Stimulated activated CD4-positive, alpha-beta T cell treated with anti-CD3 and anti-CD28 coated beads, Interleukin-1b, Interleukin-23, amount 100 ng/mL, for 4 hours (primary cell): ENCODE data around the gene HK3.

Source experiments
- DNase-seq, 2 donors: peaks; one replicate each; pipeline ENCODE4 v3.0.0-alpha.2; 2020; ENCODE audit warnings: low read depth in 2 of 2

Gene HK3

DNA sequence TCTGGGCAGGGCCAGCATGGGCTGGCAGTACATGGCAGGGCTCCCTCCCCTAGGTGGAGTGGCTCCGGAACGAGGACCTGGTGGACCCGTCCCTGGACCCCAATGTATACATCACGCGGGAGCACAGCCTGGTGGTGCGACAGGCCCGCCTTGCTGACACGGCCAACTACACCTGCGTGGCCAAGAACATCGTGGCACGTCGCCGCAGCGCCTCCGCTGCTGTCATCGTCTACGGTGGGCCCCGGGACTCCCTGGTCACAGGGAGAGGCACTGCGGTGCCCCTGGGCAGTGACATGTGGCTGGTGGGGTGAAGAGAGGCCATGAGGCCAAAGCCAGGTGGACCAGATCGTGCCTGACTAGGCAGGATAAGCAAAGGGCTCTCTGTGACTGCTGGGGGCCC, 30.4 kb downstream of the HK3 start:
- DNase-seq = no peak

DNA sequence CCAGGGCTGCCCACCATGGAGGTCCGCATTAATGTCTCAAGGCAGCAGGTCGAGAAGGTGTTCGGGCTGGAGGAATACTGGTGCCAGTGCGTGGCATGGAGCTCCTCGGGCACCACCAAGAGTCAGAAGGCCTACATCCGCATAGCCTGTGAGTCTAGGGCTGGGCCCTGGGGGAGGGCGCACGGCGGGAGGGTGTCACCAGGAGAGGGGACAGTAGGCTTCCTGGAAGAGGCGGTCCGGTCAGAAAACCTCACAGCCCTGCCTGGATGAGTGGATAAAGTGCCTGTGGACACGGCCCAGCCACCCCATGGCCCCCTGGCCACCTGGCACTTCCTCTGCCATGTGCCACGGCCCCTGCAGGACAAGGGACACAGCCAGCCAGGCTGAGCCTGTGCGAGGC, 31.0 kb downstream of the HK3 start:
- no peak for DNase-seq

DNA sequence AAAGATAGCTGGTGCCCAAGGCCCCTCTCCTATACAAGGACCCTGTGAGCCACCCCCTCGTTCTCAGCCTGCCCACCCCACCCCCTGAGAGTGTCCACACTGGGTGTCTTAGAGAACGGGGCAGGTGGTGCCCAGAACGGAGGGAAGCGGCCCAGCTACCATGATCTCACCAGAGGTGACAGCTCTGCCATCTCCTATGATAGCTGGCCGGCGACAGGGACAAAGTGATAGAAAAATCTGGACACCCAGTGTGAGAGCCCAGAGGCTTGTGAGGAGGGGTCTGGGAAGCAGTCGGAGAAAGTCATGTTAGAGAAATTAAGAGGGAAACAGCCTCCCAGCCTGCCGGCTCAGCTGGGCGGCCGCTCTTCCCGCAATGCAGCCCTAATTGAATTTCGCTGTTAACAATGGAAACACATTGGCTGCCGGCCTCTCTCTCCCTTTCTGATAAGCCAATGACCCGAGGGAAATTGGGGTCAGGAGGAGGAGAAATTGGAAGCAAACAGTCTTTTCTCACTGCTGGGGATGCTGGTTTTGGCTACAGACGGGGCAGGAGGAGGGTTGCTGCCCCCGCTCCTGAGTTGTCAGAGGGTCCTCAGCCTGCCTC, 32.3 kb downstream of the HK3 start:
- no peak for DNase-seq

DNA sequence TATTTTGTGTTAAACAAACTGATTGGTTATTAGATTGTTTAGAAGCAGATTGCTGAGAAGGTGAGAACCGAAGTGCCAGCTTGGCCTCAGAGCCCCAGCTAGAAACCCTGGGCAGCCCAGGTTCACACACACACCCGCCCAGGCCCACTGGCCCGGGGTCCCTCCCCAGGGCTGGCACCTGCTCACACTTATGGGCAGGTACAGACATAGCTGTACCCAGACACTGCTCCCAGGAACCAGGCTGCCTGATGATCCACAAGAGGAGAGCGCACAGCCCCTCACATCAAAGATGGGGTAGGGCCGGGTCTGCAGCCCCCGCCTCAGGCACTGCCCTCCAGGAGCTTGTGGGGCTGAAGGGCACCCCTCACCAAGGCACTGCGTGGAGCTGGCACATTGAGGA, 33.2 kb downstream of the HK3 start:
- no peak for DNase-seq

DNA sequence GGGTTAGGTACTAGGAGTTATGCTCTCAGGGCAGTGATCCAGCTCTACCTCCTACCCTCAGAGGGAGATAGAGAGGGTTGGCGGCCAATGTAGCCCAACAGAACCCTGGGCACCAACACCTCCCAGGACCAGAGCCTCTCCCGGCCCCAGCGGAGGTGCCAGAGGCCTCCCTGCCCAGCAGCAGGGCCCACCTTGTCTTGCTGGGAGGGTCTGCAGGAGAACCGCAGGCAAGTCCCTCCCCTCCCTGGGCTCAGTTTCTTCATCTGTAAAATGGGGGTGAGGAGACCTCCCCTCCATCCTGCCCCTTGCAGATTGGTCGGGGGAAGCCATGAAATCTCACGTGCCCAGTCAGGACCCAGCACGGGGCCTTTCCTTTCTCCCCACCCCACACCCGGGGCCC, 34.4 kb downstream of the HK3 start:
- DNase-seq = no peak

DNA sequence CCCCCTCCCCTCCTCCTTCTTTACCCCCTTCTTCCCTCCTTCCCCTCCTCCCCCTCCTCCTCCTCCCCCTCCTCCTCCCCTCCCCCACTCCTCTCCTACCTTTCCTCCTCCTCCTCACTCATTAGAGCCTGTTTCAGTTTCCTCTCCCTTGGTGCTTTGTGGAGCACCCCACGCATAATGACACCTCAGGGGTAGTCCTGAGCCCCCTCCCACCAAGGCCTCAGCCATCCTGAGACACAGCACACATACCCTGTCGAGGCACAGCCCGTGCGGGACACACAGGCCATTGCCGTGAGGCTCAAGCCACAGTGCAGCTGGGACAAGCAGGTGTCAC, 35.4 kb downstream of the HK3 start:
- no peak for DNase-seq

DNA sequence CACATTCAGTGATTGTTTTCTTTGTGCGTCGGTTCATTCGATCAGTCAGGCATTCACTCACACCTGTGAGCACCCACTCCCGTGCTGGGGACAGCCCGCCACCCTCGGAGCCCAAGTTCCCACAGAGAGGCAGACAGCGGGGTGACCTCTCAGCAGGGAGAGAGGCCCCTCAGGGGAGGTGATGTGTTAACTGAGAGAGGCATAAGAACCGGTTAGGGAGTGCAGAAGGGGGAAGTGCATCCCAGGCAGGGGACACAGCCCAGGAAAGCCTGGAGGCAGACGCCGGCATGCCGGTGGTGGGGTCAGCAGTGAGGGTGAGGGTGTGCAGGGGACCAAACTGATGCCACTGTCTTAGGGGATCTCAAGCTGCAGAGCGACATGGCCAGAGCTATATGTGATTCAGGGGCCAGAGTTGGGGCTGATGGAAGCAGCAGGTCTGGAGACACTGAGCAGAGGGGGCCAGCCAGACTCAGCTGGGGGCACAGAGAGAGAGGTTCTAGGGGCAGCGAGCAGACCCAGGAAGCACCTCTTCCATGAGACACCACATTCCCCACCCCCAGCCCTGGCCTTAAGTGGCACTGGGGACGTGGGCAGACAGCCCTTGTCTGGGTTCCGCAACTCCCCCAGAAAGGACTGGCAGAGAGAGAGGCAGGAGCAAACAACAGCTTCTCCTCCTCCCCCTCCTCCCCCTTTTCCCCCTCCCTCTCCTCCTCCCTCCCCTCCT, 35.9 kb downstream of the HK3 start:
- no peak for DNase-seq

DNA sequence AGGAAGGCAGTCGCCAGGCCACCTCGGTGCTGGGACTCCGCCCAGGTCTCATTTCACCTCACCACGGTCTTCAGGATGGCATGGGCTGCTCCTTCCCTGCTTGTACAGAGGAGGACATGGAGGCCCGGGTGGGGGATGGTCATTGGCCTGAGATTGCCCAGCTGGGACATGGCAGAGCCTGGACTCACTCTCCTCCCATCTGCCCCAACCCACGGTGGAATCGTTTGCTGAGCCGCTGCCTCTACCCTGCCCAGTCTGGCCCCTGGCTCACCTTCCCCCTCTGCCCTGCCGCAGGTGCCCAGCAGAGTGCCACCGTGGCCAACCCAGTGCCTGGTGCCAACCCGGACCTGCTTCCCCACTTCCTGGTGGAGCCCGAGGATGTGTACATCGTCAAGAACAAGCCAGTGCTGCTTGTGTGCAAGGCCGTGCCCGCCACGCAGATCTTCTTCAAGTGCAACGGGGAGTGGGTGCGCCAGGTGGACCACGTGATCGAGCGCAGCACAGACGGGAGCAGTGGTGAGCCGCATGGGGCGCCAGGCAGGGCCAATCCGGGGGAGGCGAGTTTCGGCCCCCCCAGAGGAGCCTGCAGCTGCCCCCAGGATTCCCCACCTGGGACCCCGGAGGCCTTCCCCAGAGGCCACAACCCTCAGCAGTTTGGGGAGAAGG, 36.7 kb downstream of the HK3 start:
- no peak for DNase-seq

DNA sequence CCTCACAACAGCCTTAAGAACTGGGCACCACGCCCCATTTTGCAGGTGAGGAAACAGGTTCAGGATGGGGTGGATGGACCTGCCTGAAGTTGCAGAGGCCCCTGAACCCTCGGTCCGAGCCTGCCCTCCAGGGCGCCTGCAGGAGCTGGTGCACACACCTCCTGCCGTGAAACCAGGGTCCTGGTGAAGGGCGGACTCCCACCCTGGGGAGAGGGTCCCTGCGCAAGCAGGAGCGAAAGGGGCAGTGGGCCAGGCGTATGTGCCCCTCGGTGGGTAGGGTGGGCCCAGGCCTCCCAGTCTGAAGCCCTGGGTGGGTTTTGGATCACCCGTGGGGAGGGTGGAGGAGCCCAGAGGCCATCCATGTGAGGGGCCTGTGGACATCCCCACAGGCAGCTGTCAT, 37.9 kb downstream of the HK3 start:
- no peak for DNase-seq

DNA sequence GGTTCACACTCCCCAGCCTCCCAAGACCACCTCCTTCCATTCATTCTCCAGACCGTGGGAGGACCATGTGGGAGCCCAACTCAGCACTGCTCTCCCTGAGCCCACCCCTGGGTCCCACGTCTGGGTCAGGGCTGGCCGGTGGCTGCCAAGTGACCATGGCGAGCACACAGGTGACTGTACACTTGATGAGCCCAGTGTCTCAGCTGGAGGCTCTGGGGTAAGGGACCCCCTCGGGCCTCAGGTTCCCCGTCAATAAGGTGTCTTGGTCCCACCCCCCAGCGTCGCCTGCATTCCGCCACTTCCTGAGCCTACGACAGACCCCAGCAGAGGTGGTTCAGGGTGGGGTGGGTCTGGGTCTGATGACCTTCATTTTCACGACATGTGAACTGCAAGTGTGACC, 38.8 kb downstream of the HK3 start:
- no peak for DNase-seq

DNA sequence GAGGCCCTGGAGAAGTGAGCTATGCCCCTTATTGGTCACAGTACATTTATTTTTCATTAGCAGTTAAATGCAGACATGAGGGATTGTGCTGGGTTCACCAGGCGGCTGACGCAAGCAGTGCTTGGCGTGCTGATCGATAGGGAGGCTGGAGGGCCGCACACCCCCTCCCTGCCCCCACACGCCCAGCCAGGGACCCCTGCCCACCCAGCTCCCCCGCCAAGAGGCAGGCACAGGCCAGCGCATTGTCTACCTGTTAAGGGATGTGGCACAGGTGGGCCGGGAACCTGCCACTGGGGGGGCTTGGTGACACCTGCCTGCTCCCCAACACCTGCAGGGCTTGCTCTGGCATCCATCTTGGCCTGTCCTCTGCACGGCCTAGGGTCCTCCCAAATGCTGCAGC, 39.2 kb downstream of the HK3 start:
- DNase-seq = no peak

DNA sequence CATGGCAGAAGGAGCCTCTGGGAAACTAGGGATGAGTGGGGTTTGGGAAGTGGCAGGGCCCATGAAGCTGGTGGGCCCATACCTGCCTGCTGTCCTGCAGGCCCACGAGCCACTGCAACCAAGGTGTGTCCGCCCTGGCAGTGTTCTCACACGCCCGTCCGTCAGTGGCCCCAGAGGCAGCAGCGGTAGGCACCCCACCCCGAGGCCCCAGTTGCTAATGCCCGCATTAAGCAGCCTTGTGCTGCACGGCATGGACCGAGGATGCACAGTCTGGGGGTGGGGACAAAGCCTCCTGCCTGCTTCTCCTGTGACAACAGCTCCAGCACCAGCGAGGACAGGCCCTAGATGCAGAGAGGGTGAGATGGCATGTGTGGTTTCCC, 41.3 kb downstream of the HK3 start:
- DNase-seq = no peak

DNA sequence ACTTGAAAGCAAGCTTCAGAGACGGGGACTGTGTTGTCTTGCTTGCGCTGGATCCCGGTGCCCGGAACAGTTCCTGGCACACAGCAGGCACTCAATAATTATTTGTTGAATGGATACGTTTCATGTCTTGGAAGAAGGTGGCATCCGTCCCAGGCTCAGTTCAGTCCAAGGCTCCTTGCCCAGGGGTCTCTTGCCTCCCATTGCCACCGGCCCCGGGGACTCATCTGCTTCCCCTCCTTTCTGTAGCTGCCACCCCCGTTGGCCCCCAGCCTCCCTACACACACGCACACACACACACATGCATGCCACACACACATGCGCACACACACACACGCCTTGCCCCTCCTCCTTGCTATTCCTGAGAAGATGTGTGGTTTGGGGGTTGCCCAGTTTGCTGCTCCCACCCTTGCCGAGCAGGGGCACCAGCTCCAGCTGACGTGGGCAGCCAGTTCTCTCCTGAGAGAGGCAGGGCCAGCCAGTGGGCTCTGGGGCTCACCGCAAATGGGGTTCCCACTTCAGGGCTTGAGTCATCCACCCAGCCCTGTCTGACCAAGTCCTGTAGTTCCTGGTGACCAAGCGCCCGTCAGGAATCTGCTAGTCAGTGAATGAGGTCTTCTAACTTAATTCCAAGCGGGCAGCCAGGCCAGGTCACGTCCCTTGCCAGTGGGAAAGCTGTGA, 41.8 kb downstream of the HK3 start:
- DNase-seq = no peak

DNA sequence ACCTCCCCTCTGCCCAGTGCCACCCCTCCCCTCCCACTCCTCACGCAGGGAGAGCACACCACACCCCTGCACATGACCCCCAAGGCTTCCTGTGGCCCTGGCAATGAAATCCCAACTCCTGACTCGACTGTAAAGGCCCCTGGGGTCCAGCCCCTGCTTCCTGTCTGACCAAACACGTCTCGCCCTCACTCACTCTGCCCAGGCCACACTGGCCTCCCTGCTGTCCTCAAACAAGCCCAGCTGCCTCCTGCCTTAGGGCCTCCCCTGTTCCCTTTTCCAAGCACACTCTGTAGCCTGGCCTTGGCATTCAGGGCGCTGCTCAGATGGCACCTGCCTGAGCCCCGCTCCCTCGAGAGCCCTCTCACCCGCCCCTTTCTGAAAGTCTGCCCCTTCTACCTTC, 42.4 kb downstream of the HK3 start:
- no peak for DNase-seq

DNA sequence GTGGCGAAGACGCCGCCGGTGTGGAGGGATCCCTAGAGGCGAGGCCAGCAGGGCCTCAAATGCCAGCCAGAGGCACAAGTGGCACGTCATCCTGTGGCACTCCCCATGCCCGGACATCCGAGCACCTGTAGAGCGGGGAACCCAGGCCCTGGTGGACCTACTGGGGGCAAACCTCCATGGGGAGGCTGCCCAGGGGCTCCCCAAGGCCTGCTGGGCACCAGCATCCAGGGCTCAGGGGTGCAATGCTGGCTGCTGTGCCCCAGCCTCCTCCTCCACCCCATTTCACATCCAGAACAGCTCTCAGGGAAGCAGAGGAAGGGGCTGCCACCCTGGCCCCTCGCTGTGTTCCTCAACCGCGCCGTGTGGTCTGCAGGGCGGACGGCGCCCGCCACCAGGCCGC, 43.5 kb downstream of the HK3 start:
- no peak for DNase-seq

DNA sequence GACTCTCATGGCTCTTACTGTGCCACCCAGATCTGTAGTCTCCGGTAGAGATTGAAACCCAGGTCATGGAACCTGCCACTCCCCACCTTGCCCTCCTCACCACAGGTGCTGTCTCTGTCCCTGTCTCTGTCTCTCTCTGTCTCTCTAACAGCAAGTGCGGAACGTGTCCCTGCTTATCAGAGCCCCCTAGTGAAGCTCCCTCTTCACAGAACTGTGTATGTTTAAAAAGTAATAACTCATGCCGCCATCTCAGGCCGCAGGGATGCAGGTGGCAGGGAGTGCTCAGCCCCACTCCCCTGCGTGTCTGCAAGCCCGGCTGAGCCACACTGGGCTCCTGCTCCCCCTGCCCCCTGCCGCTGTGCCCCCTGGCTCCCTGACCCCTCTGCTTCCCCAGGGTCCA, 45.0 kb downstream of the HK3 start:
- DNase-seq = no peak

DNA sequence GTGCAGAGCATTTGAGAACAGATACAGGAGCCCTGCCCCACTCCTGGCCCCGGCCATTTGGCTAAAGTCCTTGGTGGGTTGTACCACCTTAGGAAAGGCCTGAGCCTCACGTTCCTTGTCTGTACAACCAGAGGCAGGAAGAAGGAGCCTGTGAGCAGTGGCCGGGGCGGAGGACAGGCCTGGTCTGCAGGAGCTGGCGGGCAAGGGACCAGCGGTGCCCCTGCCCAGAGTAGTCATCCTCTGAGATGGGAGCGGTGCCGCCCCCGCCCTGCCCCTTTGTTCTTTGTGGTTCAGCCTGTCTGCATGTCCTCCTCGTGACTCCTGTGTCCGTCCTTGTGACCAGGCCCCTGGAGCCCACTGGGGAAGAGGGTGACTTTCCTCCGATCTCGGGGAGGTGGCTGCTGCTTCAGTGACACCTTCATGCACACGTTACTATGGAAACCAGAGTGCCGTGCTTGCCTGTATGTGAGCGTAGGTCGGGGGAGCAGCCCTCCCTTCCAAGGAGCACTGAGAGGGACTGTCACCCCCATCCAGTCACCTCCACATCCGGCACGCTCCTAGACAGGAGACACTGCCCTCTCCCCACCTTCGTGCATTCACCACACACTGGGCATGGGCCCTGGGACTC, 45.9 kb downstream of the HK3 start:
- DNase-seq = no peak

DNA sequence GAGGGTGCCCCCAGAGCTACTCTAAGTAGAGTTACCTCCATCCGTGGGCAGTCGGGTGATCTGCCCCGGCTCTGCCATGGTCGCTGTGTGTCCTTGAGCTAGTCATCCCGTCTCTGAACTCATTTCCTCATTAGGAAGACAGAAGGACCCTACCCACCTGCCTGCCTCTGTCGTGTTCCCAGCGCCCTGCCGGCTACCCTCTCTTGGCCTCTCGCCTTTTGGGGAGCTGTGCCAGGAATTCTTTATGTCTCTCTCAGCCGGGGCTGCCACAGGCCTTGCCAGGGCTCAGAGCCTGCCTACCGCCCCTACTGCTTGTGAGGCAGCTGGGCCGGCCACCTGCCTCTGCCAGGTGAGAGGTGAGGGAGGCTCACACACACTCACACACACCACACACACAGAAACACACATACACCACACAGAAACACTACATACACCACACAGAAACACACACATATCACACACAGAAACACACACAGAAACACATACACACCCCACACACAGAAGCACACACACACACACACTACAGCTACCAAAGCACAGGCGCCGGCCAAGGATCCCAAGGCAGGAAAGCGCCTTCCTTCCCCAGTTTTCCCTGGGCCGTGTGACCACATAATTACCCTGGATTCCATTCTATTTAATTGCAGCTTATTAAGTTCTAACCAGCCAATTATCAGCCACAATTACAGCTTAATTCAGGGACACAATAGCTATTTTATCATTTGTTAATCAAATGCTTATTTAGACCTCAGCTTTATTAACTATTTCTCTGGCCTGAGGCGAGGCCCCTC, 47.1 kb downstream of the HK3 start:
- DNase-seq = no peak

DNA sequence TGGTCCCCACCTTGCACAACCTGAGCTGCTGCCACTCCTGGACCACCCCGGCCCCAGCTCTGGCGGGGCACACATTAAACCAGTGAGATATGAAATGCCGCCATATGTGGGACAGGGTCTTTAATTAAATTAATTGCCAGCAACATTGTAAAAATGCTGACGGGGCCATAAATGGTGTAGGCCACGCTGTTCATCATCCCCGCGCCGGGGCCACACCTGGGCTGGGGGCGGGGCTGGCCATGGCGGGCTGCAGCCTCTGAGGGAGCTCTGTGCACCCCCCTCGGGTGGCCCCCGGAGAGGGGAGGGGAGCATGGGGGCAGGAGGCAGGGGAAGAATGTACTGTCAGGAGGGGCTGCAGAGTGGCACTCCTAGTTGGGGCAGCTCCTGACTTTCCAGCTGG, 47.8 kb downstream of the HK3 start:
- no peak for DNase-seq

DNA sequence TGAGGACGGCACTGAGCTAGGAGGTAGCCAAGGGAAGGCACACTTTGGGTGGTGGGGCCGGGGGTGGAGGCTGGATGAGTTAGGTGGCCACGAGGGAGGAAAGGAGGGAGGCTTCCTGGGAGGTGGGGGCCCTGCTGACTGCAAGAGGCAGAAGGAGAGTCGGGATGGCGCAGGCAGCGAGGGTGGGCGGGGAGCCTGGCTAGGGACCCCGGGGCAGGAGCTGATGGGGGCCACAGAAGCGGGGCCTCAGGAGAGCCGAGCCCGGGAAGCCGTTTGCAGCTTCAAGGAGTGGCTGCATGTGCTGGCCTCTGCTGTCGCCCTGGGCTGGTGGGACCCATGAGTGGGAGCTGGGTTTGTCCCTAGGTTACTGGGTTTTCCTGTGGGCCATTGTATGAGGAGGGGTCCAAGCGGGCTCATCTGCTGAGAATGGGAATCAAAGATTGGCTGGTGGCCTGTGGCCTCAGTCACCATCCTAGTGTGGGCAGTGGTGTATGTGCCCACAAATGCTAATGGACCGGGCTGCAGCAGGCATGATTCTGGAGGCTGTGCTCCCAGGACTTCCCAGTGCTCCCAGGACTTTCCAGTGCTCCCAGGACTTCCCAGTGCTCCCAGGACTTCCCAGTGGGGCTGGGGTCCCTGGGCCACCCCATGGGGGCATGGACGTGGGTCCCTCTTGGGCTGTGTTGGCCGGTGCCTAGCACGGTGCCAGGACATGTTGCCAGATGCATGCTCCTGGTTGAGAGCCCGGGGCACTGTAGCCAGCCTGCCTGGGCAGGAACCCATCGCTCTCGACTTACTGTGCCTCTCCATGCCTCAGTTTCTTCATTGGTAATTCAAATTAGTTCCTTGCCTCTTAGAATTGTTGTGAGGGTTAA, 48.5 kb downstream of the HK3 start:
- DNase-seq = no peak
